Daoy (cell line): Measurements from ENCODE around the gene ROR1. TPM values are rescaled to one million over a fixed set of nuclear protein-coding genes. Genes with fewer than 3 reads are reported as not detected.

Source experiments
- DNase-seq: peaks from one replicate; pipeline ENCODE4 v3.0.0-alpha.2; 2015; ENCODE audit warnings: low read depth
- total RNA-seq: library from RNA; depleted of rRNA; stranded (reverse); fragments of >200 nt; shearing (Covaris generic); gene quantifications from 2 replicates; pipeline ENCODE4 v1.2.3, GENCODE V29; 2014

ROR1 gene
- total RNA-seq, 1 experiment from 2014 or later, result 17.4 TPM

- peak; percentile 90 for DNase-seq
These were observed 232.6 kb downstream of the ROR1 start for GRCh38 chr1:64006276-64007051.

- DNase-seq, result no peak
These were observed 236.5 kb downstream of the ROR1 start for GRCh38 chr1:64010316-64010715.

- no peak for DNase-seq
These were observed 239.6 kb downstream of the ROR1 start for GRCh38 chr1:64013395-64013794.

GRCh38 chr1:64019818-64020217 lies 246.0 kb downstream of the ROR1 start:
- DNase-seq, result peak; percentile 72

DNA sequence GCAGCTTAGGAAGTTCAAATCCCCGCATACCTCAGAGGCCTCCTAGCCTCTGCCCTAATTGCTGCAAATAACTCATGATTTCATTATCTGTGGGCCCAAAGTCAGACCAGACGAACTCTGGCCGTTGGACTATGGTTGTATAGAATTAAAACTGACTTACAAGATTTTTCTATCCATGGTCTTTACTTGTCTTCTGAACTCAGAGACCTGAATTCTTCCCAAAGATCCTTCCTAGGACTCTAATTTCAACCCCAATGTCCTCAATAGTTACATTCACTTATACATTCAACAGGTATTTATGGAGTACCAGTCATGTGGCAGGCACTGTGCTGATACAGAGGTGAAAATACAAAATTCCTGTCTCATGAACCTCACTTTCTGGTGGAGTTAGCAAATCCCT lies 247.2 kb downstream of the ROR1 start:
- DNase-seq, result no peak

DNA sequence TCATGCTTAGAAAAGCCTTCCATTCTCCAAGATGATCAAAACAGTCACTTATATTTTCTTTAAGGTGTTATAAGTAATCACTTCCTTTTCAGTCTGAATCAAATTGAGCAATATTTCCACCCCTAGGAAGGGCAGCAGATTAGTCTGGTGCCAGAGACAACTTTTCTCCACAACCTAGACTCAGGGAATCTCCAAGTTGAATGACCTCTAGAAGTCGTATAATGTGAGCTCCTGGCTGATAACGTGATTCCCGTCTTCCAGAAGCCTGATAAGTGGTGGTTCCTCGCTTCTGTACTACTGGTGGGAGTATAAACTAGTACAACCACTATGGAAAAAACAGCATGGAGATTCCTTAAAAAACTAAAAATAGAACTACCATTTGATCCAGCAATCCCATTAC lies 251.2 kb downstream of the ROR1 start:
- no peak for DNase-seq

GRCh38 chr1:64029037-64029436 lies 255.2 kb downstream of the ROR1 start:
- DNase-seq, result no peak

DNA sequence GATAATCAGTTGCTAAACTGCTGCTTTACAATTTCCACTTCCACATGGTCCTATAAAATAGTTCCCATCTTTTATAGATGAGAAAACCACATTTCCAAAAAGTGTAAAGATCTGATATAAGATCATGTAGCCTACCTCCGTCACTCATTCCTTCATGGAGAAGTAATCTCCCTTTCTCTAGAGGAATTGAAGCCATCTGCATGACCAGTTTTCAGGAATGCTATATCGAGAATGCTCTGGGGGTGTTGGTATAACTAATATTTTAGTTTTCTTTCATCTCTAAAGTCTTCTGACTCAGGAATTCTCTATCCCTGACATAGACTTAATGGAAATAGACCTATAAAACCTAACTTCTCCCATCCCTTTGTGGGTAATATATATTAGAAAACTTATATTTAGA lies 256.6 kb downstream of the ROR1 start:
- DNase-seq, result no peak

- DNase-seq, result peak; percentile 38
These were observed 257.4 kb downstream of the ROR1 start for GRCh38 chr1:64031236-64031635.

GRCh38 chr1:64033667-64034220 lies 259.9 kb downstream of the ROR1 start:
- DNase-seq, result peak; percentile 59

DNA sequence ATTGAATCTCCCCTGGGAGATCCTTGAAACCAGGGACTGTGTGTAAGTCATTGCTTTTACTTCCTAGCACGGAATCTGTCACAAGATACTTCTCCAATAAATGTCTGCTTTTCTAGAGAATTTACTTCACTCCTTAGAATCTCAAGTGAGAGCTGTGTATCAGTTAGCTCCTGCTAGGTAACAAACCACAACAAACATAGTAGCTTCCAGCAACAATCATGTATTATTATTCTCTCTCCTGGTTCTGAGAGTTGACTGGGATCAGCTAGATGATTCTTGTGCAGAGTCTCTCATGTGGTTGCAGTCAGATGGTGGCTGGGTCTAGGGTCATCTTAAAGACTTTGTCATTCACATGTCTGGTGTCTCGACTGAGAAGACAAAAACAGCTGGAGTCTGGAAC lies 262.7 kb downstream of the ROR1 start:
- no peak for DNase-seq

DNA sequence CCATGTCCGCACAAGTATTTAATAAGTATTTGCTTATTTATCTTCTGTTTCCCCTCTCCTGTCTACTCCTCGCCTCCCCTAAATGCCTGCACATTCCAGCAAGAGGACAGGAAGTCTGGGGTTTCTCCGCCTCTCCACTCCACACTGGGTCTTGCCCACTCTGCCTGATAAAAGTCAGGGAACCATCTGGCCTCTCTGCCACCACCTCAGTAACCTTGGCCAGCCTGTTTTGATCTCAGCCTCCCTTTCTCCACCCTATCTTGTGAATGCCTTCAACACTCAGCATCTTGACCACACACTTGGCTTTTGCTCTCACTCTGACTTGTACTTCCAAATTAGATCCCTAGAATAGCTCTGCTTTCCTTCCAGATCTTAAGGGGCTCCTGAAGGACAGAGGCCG lies 264.3 kb downstream of the ROR1 start:
- peak; percentile 35 for DNase-seq

GRCh38 chr1:64038965-64039364 lies 265.1 kb downstream of the ROR1 start:
- DNase-seq, result no peak

GRCh38 chr1:64039390-64039926 lies 265.6 kb downstream of the ROR1 start:
- peak; percentile 99 for DNase-seq

GRCh38 chr1:64041371-64042131 lies 267.7 kb downstream of the ROR1 start:
- DNase-seq, result peak; percentile 56

- peak; percentile 92 for DNase-seq
These were observed 268.7 kb downstream of the ROR1 start for GRCh38 chr1:64042331-64043100.

- DNase-seq, result no peak
These were observed 269.5 kb downstream of the ROR1 start for GRCh38 chr1:64043288-64043687.

DNA sequence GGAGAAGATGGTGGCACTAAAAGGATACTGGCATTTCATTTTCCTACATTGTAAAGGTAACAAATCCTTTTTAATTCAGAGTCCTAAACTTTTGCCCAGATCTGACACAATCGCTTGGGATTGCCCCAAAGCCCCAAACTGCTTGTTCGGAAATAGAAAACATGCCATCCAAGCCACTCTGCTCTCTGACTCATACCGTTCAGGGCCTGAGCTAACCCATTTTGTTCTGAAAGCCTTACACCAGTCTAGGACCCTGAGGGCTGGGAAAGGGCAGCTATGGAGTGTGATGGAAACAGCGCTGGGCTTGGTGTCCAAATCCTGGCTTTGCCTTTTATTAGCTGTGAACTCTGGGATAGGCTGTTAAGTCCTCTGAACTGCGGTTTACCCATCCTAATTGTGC lies 270.2 kb downstream of the ROR1 start:
- DNase-seq, result peak; percentile 96

GRCh38 chr1:64046243-64046642 lies 272.4 kb downstream of the ROR1 start:
- DNase-seq, result no peak

GRCh38 chr1:64046891-64047290 lies 273.1 kb downstream of the ROR1 start:
- DNase-seq, result no peak

DNA sequence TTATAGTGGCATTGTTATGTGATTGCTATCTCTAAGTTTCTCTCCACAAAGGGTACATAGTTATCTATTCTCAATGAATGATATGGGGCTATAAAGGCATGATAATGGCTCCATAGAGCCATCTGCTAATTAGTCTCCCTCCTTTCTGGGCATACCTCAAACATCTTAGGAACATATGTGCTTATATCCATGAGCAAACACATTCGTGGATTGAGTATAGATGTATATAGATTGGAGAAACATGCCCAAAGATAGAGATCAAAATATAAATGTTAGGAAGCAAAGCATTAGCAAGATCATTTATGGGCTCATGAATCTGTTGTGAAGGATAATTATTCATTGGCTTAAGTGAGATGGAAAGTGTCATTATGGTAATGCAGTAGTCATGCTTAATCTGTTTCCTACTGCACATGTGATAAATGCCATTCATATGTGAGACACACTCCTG lies 273.8 kb downstream of the ROR1 start:
- DNase-seq, result no peak
